GM21723 (cell line): Measurements from ENCODE around the gene NSUN7.
"Not testable (repeated sequence)": the region's sequence is repeated elsewhere in the genome, so short reads cannot be mapped to it uniquely, and the experiment has no call there.

Experiments
- ATAC-seq: cut with Tn5 transposase; IDR thresholded peaks from one replicate; pipeline ENCODE4 v1.9.1; 2021; ENCODE audit warnings: mild to moderate bottlenecking, moderate library complexity; ENCODE audit not compliant: unreplicated experiment

Gene NSUN7

GRCh38 chr4:40812856-40813255 lies 63.1 kb downstream of the NSUN7 start:
- no peak for ATAC-seq

GRCh38 chr4:40817157-40817556 lies 67.4 kb downstream of the NSUN7 start:
- not testable (repeated sequence) for ATAC-seq

GRCh38 chr4:40820101-40820500 lies 70.3 kb downstream of the NSUN7 start:
- ATAC-seq: no peak

GRCh38 chr4:40822420-40823166 lies 72.8 kb downstream of the NSUN7 start:
- ATAC-seq: no peak

GRCh38 chr4:40825014-40825838 lies 75.5 kb downstream of the NSUN7 start:
- peak; percentile 56 for ATAC-seq

GRCh38 chr4:40826821-40827220 lies 77.1 kb downstream of the NSUN7 start:
- ATAC-seq: no peak

- ATAC-seq: no peak
Measured at GRCh38 chr4:40827758-40828157, 78.0 kb downstream of the NSUN7 start.

- no peak for ATAC-seq
Measured at GRCh38 chr4:40828661-40829060, 78.9 kb downstream of the NSUN7 start.

- ATAC-seq: no peak
Measured at GRCh38 chr4:40829586-40829985, 79.8 kb downstream of the NSUN7 start.

- ATAC-seq: no peak
Measured at GRCh38 chr4:40831146-40831907, 81.6 kb downstream of the NSUN7 start.

GRCh38 chr4:40832175-40832574 lies 82.4 kb downstream of the NSUN7 start:
- no peak for ATAC-seq

GRCh38 chr4:40833212-40833611 lies 83.5 kb downstream of the NSUN7 start:
- ATAC-seq: no peak

- ATAC-seq: no peak
Measured at GRCh38 chr4:40837094-40837870, 87.5 kb downstream of the NSUN7 start.

GRCh38 chr4:40838742-40839141 lies 89.0 kb downstream of the NSUN7 start:
- ATAC-seq: no peak

GRCh38 chr4:40840255-40840984 lies 90.7 kb downstream of the NSUN7 start:
- ATAC-seq: peak; percentile 52

- peak; percentile 81 for ATAC-seq
Measured at GRCh38 chr4:40840985-40841571, 91.3 kb downstream of the NSUN7 start.

GRCh38 chr4:40842318-40842717 lies 92.6 kb downstream of the NSUN7 start:
- ATAC-seq: no peak

- ATAC-seq: no peak
Measured at GRCh38 chr4:40842725-40843423, 93.1 kb downstream of the NSUN7 start.

GRCh38 chr4:40843696-40844095 lies 93.9 kb downstream of the NSUN7 start:
- no peak for ATAC-seq
